ENCODE results near the gene ANKRD13B.
"Not testable (repeated sequence)": the region's sequence is repeated elsewhere in the genome, so short reads cannot be mapped to it uniquely, and the experiment has no call there.

ANKRD13B gene

GRCh38 chr17:29643817-29644160 lies 50.9 kb downstream of the ANKRD13B start:
- H3K27ac ChIP-seq = peak overlapping the region; percentile 68
- TF ChIP-seq ZFX (IDR thresholded peaks at IDR 0.05; ENCODE audit: borderline replicate concordance) (no peak), CTCF (IDR thresholded peaks at IDR 0.05) (no peak)

- H3K27ac ChIP-seq = 0 out of 2 replicates have a peak overlapping the region, but pooled peaks have one; percentile 0
- TF ChIP-seq CTCF (IDR thresholded peaks at IDR 0.05) = no peak
- no peak for TF ChIP-seq ZFX (IDR thresholded peaks at IDR 0.05; ENCODE audit: borderline replicate concordance)
Measured at GRCh38 chr17:29645515-29646051, 52.7 kb downstream of the ANKRD13B start.

GRCh38 chr17:29648005-29648404 lies 55.1 kb downstream of the ANKRD13B start:
- no peak for TF ChIP-seq ZFX (IDR thresholded peaks at IDR 0.05; ENCODE audit: borderline replicate concordance)
- no peak for TF ChIP-seq CTCF (IDR thresholded peaks at IDR 0.05)

DNA sequence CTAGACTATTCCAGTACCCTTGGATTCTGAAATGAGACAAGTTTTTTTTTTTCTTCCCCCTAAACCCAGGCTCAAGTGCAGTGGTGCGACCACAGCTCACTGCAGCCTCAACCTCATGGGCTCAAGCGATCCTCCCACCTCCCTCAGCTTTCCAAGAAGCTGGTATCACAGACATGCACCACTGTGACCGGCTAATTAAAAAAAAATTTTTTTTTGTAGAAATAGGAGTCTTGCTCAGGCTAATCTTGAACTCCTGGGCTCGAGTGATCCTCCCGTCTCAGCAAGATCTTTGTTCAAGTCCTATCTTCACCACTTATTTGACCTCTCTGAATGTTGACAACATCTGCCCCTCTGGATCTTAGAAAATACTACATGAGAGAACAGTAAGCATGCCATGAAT lies 56.4 kb downstream of the ANKRD13B start:
- TF ChIP-seq ZFX (IDR thresholded peaks at IDR 0.05; ENCODE audit: borderline replicate concordance) = no peak
- no peak overlapping the region for H3K27ac ChIP-seq

More at GRCh38 chr17:29648005-29648404, 55.1 kb downstream of the ANKRD13B start:
- no peak overlapping the region for H3K27ac ChIP-seq

GRCh38 chr17:29650396-29650795 lies 57.5 kb downstream of the ANKRD13B start:
- no peak overlapping the region for H3K27ac ChIP-seq
- TF ChIP-seq CTCF (IDR thresholded peaks at IDR 0.05) (no peak), ZFX (IDR thresholded peaks at IDR 0.05; ENCODE audit: borderline replicate concordance) (no peak)

GRCh38 chr17:29651913-29652312 lies 59.0 kb downstream of the ANKRD13B start:
- H3K27ac ChIP-seq = not testable (repeated sequence)

DNA sequence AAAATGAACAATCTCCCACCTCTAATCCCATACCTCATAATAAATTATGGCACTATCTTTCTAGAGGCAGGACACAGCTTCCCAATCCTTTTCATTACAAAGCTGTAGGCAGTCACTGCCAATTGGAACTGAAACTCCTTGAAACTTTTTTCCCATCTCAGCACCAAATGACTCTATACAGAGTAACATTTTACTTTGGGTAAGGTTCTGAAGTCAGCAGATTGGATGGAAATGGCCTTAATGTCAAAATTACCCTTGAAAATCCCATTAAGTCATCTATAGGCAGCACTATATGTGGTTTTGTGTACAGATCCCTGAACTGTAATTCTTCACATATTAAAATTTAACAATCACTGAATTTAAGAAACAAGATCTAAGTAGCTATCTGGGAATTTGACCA lies 60.0 kb downstream of the ANKRD13B start:
- H3K27ac ChIP-seq = no peak overlapping the region
- TF ChIP-seq CTCF (IDR thresholded peaks at IDR 0.05) = no peak
- no peak for TF ChIP-seq ZFX (IDR thresholded peaks at IDR 0.05; ENCODE audit: borderline replicate concordance)

- TF ChIP-seq CTCF (IDR thresholded peaks at IDR 0.05) (no peak), ZFX (IDR thresholded peaks at IDR 0.05; ENCODE audit: borderline replicate concordance) (no peak)
- no peak overlapping the region for H3K27ac ChIP-seq
Measured at GRCh38 chr17:29653995-29654714, 61.2 kb downstream of the ANKRD13B start.
